Lower leg skin (tissue), 3 donors: ENCODE results near the gene ZNF282.

Experiments used
- CTCF ChIP-seq, 3 donors: fragments of 450-650 bp; IDR thresholded peaks; one replicate each; pipeline ENCODE4 v1.5.1; 2016; ENCODE audit warnings: antibody characterized with exemption in 3 of 3, mild to moderate bottlenecking in 3 of 3, moderate library complexity in 2 of 3
- POLR2A ChIP-seq, 2 donors: fragments of 450-650 bp; IDR thresholded peaks; one replicate each; pipeline ENCODE4 v1.6.1; 2016 to 2017; ENCODE audit warnings: antibody characterized with exemption in 2 of 2, mild to moderate bottlenecking in 1 of 2, moderate library complexity in 1 of 2

DNA sequence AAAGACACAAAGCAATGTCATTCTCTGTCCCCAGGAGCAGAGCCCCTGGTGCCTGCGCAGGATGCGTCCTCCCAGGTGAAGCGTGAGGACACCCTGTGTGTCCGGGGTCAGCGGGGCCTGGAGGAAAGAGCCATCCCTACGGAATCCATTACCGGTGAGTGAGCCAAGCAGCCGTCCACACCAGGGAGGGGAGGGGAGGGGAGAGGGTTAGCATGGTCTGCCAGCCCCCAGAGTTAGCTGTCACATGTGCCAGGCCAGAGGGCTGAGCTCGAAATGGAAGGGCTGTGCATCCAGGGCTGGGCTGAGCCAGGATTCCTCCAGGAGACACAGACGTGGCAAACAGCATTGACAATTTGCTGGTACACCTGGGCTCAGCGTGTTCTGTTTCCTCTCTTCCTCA is 15.2 kb downstream of the ZNF282 start:
- TF ChIP-seq CTCF (IDR thresholded peaks at IDR 0.05), result no peak
- no peak for TF ChIP-seq POLR2A (IDR thresholded peaks at IDR 0.05)
